Measurements from ENCODE around the gene HOXC9. TPM values are rescaled to one million over a fixed set of nuclear protein-coding genes. Genes with fewer than 3 reads are reported as not detected.
A peak's percentile ranks its signal among the peaks of the same experiment; 100 is the strongest.

The HOXC9 gene
- total RNA-seq, 1 experiment from 2014 or later = not detected

- no peaks in the 10 kb centered on the region for H3K23me2 ChIP-seq (ENCODE audit: insufficient read length, low read depth, low read length, poor library complexity, severe bottlenecking)
- H3K4me1 ChIP-seq (ENCODE audit: insufficient read depth, low read length) = no peaks in the 10 kb centered on the region
- no peak overlapping the region for H3K9ac ChIP-seq (ENCODE audit: extremely low read depth, insufficient read length, low read length)
- TF ChIP-seq CTCF (conservative IDR thresholded peaks at IDR 0.05) = no peak
- peaks cover 93% of the 10 kb centered on the region for H3K27me3 ChIP-seq (ENCODE audit: insufficient read depth, low read length)
- H2AFZ ChIP-seq (ENCODE audit: low read length) = no peak overlapping the region
- H4K8ac ChIP-seq (replicated peaks; ENCODE audit: insufficient read length, low read depth, low read length) = no peak overlapping the region
- WGBS (ENCODE audit: extremely low coverage, insufficient read length, low lambda C conversion rate) = no CpG with 5 or more reads among the region's 51 CpGs
- H3K36me3 Mint-ChIP-seq (ENCODE audit: insufficient read depth in 1 of 3, low read depth in 3 of 3) = no peaks in the 10 kb centered on the region
- H2BK5ac ChIP-seq (ENCODE audit: insufficient read length, low read length) = no peak overlapping the region
- peaks cover 7 to 35% of the 10 kb centered on the region in 2 experiments for H3K4me1 Mint-ChIP-seq
- H4K5ac ChIP-seq (ENCODE audit: insufficient read length, low read depth, low read length) = no peak overlapping the region
- H3K79me2 ChIP-seq (ENCODE audit: insufficient read depth, low read length) = no peaks in the 10 kb centered on the region
- no peak overlapping the region for H2BK20ac ChIP-seq (ENCODE audit: low read depth, low read length, poor library complexity, severe bottlenecking)
- H3K4ac ChIP-seq (ENCODE audit: low read depth, low read length) = no peak overlapping the region
- H2AK5ac ChIP-seq (ENCODE audit: insufficient read length, low read length) = no peak overlapping the region
- no peak overlapping the region for H3K27ac Mint-ChIP-seq
- H4K91ac ChIP-seq (ENCODE audit: insufficient read length, low read depth, low read length) = no peak overlapping the region
- H3K18ac ChIP-seq (ENCODE audit: insufficient read length, low read depth, low read length) = no peak overlapping the region
- no peak overlapping the region for H3K27ac ChIP-seq (ENCODE audit: insufficient read length, low read depth, low read length)
- no peak overlapping the region for H3K14ac ChIP-seq (ENCODE audit: insufficient read depth, low read length)
- H2BK15ac ChIP-seq (ENCODE audit: low read depth, low read length) = no peak overlapping the region
- H3T11ph ChIP-seq (ENCODE audit: low read length) = no peak overlapping the region
- no peak overlapping the region for H2BK120ac ChIP-seq (ENCODE audit: low read depth, low read length, poor library complexity, severe bottlenecking)
- no peaks in the 10 kb centered on the region for H3K9me3 ChIP-seq (ENCODE audit: control insufficient read depth, low read depth, low read length)
- H3K56ac ChIP-seq (ENCODE audit: insufficient read length, low read depth, low read length) = no peak overlapping the region
- H3K9me3 Mint-ChIP-seq = peaks cover 0 to 2% of the 10 kb centered on the region in 2 experiments; a peak in 2 of 5 replicates
- H3K23ac ChIP-seq (ENCODE audit: insufficient read length, low read depth, low read length) = no peak overlapping the region
- no peaks in the 10 kb centered on the region for H4K20me1 ChIP-seq (ENCODE audit: control insufficient read depth, insufficient read depth, insufficient read length)
- H3K27me3 Mint-ChIP-seq (ENCODE audit: low read depth) = peaks cover 100% of the 10 kb centered on the region
- H3K79me1 ChIP-seq (ENCODE audit: insufficient read depth, low read depth, low read length, poor library complexity, severe bottlenecking) = no peaks in the 10 kb centered on the region
- no peak for DNase-seq
- no peak overlapping the region for H2BK12ac ChIP-seq (ENCODE audit: insufficient read length, low read depth, low read length)
- H3K4me3 Mint-ChIP-seq = peak overlapping the region in 1 of 2 experiments; percentile 71; a peak in 3 of 5 replicates
- no peak overlapping the region for H3K4me2 ChIP-seq (ENCODE audit: insufficient read depth, insufficient read length, low read length)
Measured at GRCh38 chr12:54009171-54010052, 9.5 kb downstream of the HOXC9 start.
